ENCODE results near the gene PPIL6.

DNA sequence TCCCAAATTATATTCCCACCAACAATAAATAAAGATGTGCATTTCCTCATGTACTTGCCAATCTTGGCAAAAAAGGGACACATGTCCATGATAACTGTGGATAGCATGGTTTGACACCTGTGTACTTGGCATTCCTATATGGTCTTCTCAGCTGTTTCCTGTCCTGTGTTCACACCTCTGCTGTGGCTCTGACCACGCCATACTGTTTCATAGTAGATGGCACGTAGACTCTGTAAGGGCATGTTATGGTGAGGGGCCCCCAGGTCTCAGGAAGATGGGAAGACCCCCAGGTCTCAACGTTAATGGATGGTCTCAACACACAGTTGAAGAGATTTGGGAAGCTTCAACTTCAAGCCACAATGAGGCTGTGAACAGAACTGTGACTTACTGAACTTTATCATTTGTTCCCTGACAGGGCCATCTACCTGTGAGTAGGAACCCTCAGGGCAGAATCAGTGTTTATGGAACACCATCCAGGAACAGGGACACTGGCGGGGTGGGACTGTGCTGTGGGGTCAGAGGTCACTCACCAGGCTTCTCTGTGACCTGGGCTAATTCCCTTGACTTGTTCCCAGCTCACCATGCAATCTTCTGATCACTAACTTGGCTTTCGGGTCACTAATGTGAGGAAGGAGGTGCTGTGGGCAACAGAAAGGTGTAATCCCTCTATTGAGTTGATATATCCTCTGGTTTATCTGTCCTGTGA is 30.8 kb upstream of the PPIL6 start:
- TF ChIP-seq, protein P1, sequence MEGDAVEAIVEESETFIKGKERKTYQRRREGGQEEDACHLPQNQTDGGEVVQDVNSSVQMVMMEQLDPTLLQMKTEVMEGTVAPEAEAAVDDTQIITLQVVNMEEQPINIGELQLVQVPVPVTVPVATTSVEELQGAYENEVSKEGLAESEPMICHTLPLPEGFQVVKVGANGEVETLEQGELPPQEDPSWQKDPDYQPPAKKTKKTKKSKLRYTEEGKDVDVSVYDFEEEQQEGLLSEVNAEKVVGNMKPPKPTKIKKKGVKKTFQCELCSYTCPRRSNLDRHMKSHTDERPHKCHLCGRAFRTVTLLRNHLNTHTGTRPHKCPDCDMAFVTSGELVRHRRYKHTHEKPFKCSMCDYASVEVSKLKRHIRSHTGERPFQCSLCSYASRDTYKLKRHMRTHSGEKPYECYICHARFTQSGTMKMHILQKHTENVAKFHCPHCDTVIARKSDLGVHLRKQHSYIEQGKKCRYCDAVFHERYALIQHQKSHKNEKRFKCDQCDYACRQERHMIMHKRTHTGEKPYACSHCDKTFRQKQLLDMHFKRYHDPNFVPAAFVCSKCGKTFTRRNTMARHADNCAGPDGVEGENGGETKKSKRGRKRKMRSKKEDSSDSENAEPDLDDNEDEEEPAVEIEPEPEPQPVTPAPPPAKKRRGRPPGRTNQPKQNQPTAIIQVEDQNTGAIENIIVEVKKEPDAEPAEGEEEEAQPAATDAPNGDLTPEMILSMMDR (IDR thresholded peaks at IDR 0.05): no peak
- TF ChIP-seq POLR2AphosphoS5 (IDR thresholded peaks at IDR 0.05) (no peak), POLR2A (IDR thresholded peaks at IDR 0.05) (no peak)

Data from transverse colon (tissue), 4 donors.